HG02623 (cell line): Measurements from ENCODE around the gene ABRAXAS1.
"Not testable (repeated sequence)": the region's sequence is repeated elsewhere in the genome, so short reads cannot be mapped to it uniquely, and the experiment has no call there.

Experiments
- ATAC-seq: cut with Tn5 transposase; IDR thresholded peaks from one replicate; pipeline ENCODE4 v1.9.1; 2021; ENCODE audit warnings: moderate library complexity; ENCODE audit not compliant: unreplicated experiment

The ABRAXAS1 gene

GRCh38 chr4:83484500-83485461, at the start of gene ABRAXAS1:
Gene ABRAXAS1, minus strand, starts transcription at chr4:83485100. Its CDS starts 28 bp downstream, at chr4:83485072.
- ATAC-seq = peak; percentile 95

- ATAC-seq = no peak
Observed at GRCh38 chr4:83527671-83528070, 42.8 kb upstream of the ABRAXAS1 start.

GRCh38 chr4:83522239-83522638, 37.3 kb upstream of the ABRAXAS1 start:
- no peak for ATAC-seq

GRCh38 chr4:83516042-83516772, 31.3 kb upstream of the ABRAXAS1 start:
- no peak for ATAC-seq

- no peak for ATAC-seq
Observed at GRCh38 chr4:83510442-83510841, 25.5 kb upstream of the ABRAXAS1 start.

- not testable (repeated sequence) for ATAC-seq
Observed at GRCh38 chr4:83509156-83509585, 24.3 kb upstream of the ABRAXAS1 start.

GRCh38 chr4:83504996-83505395, 20.1 kb upstream of the ABRAXAS1 start:
- ATAC-seq = no peak

- ATAC-seq = no peak
Observed at GRCh38 chr4:83504503-83504902, 19.6 kb upstream of the ABRAXAS1 start.

GRCh38 chr4:83503974-83504373, 19.1 kb upstream of the ABRAXAS1 start:
- no peak for ATAC-seq

- ATAC-seq = not testable (repeated sequence)
Observed at GRCh38 chr4:83501671-83502070, 16.8 kb upstream of the ABRAXAS1 start.

- ATAC-seq = no peak
Observed at GRCh38 chr4:83498187-83498586, 13.3 kb upstream of the ABRAXAS1 start.

GRCh38 chr4:83496085-83496917, 11.4 kb upstream of the ABRAXAS1 start:
- not testable (repeated sequence) for ATAC-seq

GRCh38 chr4:83490876-83491450, 6.1 kb upstream of the ABRAXAS1 start:
- ATAC-seq = peak; percentile 83

- no peak for ATAC-seq
Observed at GRCh38 chr4:83489711-83490326, 4.9 kb upstream of the ABRAXAS1 start.

GRCh38 chr4:83486457-83487129, 1.7 kb upstream of the ABRAXAS1 start:
- ATAC-seq = no peak

- ATAC-seq = no peak
Observed at GRCh38 chr4:83473966-83474365, 10.9 kb downstream of the ABRAXAS1 start.

GRCh38 chr4:83473423-83473822, 11.5 kb downstream of the ABRAXAS1 start:
- ATAC-seq = no peak

- no peak for ATAC-seq
Observed at GRCh38 chr4:83456184-83456501, 28.8 kb downstream of the ABRAXAS1 start.

GRCh38 chr4:83455281-83456183, 29.4 kb downstream of the ABRAXAS1 start, which contains the start of the genes HELQ and MRPS18C:
Gene HELQ, minus strand, starts transcription at chr4:83455823. Its CDS starts 130 bp downstream, at chr4:83455693.
Gene MRPS18C, plus strand, starts transcription at chr4:83456058. Its CDS starts 20 bp downstream, at chr4:83456078.
- ATAC-seq = peak; percentile 91
